Mammary epithelial cell (primary cell): ENCODE results near the gene LPP.

Experiments
- EZH2 ChIP-seq: IDR thresholded peaks from 2 replicates; pipeline ENCODE4 v1.6.1; 2012; ENCODE audit warnings: low read length, inconsistent platforms, borderline replicate concordance
- TF ChIP-seq, protein P1 (sequence below), 2 donors: IDR thresholded peaks in 1 of 2; conservative IDR thresholded peaks in 1 of 2; 2 replicates each; pipeline ENCODE4 v1.5.1; 2011 to 2012; ENCODE audit warnings: inconsistent platforms in 2 of 2, low read length in 2 of 2, mild to moderate bottlenecking in 2 of 2, control low read depth in 1 of 2, low read depth in 1 of 2; ENCODE audit not compliant: insufficient read depth in 1 of 2; ENCODE audit errors: extremely low read depth in 1 of 2

DNA sequence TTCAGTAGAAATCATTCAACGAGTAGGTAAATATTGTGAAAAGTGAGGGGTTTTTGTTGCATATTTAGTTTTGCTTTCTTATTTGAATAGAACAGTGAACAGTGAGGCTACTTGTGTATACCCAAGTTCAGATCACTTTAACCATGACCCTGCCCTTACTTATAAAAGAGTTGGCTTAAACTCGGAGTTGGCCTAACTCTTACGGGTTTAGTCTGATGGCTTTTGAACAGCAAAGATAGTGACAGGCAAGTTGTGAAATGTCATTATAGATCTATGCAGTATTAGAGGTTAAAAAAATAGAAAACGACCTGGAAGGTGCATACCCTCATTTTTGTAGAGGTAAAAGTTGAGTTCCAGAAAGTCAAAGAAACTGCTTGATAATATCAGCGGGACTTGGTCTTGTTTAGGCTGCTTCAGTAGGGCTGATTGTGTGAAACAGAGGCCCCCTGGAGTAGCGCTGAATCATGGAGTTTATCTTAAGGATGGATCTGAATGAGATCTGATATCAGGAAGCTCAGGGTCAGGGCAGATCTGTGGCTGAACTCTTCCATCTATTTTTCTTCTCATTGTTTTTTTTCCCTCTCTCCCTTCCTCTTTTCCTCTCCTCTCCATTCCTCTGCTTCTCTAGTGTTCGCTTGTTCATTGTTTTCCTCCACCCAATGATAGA lies 359.8 kb downstream of the LPP start:
- TF ChIP-seq, protein P1, sequence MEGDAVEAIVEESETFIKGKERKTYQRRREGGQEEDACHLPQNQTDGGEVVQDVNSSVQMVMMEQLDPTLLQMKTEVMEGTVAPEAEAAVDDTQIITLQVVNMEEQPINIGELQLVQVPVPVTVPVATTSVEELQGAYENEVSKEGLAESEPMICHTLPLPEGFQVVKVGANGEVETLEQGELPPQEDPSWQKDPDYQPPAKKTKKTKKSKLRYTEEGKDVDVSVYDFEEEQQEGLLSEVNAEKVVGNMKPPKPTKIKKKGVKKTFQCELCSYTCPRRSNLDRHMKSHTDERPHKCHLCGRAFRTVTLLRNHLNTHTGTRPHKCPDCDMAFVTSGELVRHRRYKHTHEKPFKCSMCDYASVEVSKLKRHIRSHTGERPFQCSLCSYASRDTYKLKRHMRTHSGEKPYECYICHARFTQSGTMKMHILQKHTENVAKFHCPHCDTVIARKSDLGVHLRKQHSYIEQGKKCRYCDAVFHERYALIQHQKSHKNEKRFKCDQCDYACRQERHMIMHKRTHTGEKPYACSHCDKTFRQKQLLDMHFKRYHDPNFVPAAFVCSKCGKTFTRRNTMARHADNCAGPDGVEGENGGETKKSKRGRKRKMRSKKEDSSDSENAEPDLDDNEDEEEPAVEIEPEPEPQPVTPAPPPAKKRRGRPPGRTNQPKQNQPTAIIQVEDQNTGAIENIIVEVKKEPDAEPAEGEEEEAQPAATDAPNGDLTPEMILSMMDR (conservative IDR thresholded peaks at IDR 0.05 in 1 of 2, IDR thresholded peaks at IDR 0.05 in 1 of 2; ENCODE audit: extremely low read depth in 1 of 2, insufficient read depth in 1 of 2, low read depth in 1 of 2, low read length in 2 of 2): no peak
- no peak for TF ChIP-seq EZH2
